ENCODE measurements around the gene ST3GAL3. TPM values are rescaled to one million over a fixed set of nuclear protein-coding genes. Genes with fewer than 3 reads are reported as not detected.

Gene ST3GAL3
- total RNA-seq, 1 experiment from 2014 or later = 8.3 TPM

DNA sequence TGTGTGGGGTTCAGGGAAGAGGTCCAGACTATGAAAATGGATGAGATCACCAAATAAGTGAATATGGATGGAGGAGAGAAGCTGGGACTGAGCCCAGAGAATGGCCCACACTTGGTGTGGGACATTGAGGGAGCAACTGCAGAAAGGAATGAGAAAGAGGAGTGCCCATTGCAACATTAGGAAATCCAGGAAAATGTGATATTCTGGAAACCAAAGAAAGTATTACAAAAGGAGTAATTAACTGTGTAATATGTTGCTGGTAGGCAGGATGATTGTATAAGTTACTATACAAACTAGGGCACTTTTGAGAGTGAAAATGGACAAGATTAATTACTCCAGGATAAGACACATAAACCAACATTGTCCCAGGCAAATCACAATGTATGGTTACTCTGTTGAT is 166.5 kb downstream of the ST3GAL3 start:
- no peak overlapping the region for H2BK20ac ChIP-seq (ENCODE audit: low read depth, low read length, poor library complexity, severe bottlenecking)
- no peak overlapping the region for H4K91ac ChIP-seq (ENCODE audit: insufficient read length, low read depth, low read length)
- H3K56ac ChIP-seq (ENCODE audit: insufficient read length, low read depth, low read length) = no peak overlapping the region
- no peaks in the 10 kb centered on the region for H3K79me1 ChIP-seq (ENCODE audit: insufficient read depth, low read depth, low read length, poor library complexity, severe bottlenecking)
- H3K14ac ChIP-seq (ENCODE audit: insufficient read depth, low read length) = no peak overlapping the region
- no peak overlapping the region for H3K9ac ChIP-seq (ENCODE audit: extremely low read depth, insufficient read length, low read length)
- Mint-ChIP-seq H3K27ac (no peak overlapping the region), H3K4me1 (peaks cover 0 to 4% of the 10 kb centered on the region in 2 experiments; a peak in 2 of 4 replicates), H3K27me3 (ENCODE audit: low read depth) (no peaks in the 10 kb centered on the region), H3K36me3 (ENCODE audit: insufficient read depth in 1 of 3, low read depth in 3 of 3) (no peaks in the 10 kb centered on the region), H3K9me3 (no peaks in the 10 kb centered on the region), H3K4me3 (no peak overlapping the region)
- H3K4me1 ChIP-seq (ENCODE audit: insufficient read depth, low read length) = no peaks in the 10 kb centered on the region
- no peak overlapping the region for H2AK5ac ChIP-seq (ENCODE audit: insufficient read length, low read length)
- TF ChIP-seq CTCF (conservative IDR thresholded peaks at IDR 0.05) = no peak
- no peak overlapping the region for H3K27ac ChIP-seq (ENCODE audit: insufficient read length, low read depth, low read length)
- no peak overlapping the region for H3K18ac ChIP-seq (ENCODE audit: insufficient read length, low read depth, low read length)
- no peaks in the 10 kb centered on the region for H3K79me2 ChIP-seq (ENCODE audit: insufficient read depth, low read length)
- H3T11ph ChIP-seq (ENCODE audit: low read length) = no peak overlapping the region
- H3K23me2 ChIP-seq (ENCODE audit: insufficient read length, low read depth, low read length, poor library complexity, severe bottlenecking) = no peaks in the 10 kb centered on the region
- no peak overlapping the region for H2AFZ ChIP-seq (ENCODE audit: low read length)
- H3K4ac ChIP-seq (ENCODE audit: low read depth, low read length) = no peak overlapping the region
- no peak overlapping the region for H3K23ac ChIP-seq (ENCODE audit: insufficient read length, low read depth, low read length)
- no peak overlapping the region for H3K4me2 ChIP-seq (ENCODE audit: insufficient read depth, insufficient read length, low read length)
- no peak overlapping the region for H4K5ac ChIP-seq (ENCODE audit: insufficient read length, low read depth, low read length)
- no peak overlapping the region for H2BK120ac ChIP-seq (ENCODE audit: low read depth, low read length, poor library complexity, severe bottlenecking)
- H4K8ac ChIP-seq (replicated peaks; ENCODE audit: insufficient read length, low read depth, low read length) = no peak overlapping the region
- H3K27me3 ChIP-seq (ENCODE audit: insufficient read depth, low read length) = no peaks in the 10 kb centered on the region
- H2BK5ac ChIP-seq (ENCODE audit: insufficient read length, low read length) = no peak overlapping the region
- no peaks in the 10 kb centered on the region for H4K20me1 ChIP-seq (ENCODE audit: control insufficient read depth, insufficient read depth, insufficient read length)
- DNase-seq = no peak
- no peak overlapping the region for H2BK15ac ChIP-seq (ENCODE audit: low read depth, low read length)
- H2BK12ac ChIP-seq (ENCODE audit: insufficient read length, low read depth, low read length) = no peak overlapping the region
- H3K9me3 ChIP-seq (ENCODE audit: control insufficient read depth, low read depth, low read length) = no peaks in the 10 kb centered on the region
